Measurements from ENCODE around the gene ZNF280D.
"Not testable (repeated sequence)": the region's sequence is repeated elsewhere in the genome, so short reads cannot be mapped to it uniquely, and the experiment has no call there.

The ZNF280D gene

GRCh38 chr15:56733136-56734012 is at the start of gene ZNF280D:
Gene ZNF280D (minus strand): TSS chr15:56733509. CDS start chr15:56707109, 26,400 bp downstream.
- DNase-seq: peak; percentile 72 to 96 (median 89)
- intact Hi-C loops (cut with DNase I): loop anchor here (2.0 to 5.0 kb wide), 2 partner anchors 153 to 184 kb away; partner anchors contain the start of gene TCF12

GRCh38 chr15:56782306-56782705 is 49.0 kb upstream of the ZNF280D start:
- intact Hi-C loops (cut with DNase I): no loop called here
- no peak for DNase-seq

- intact Hi-C loops (cut with DNase I): no loop called here
- DNase-seq: no peak
Observed at GRCh38 chr15:56781666-56782065, 48.4 kb upstream of the ZNF280D start.

- DNase-seq; intact Hi-C loops (cut with DNase I): not testable (repeated sequence)
Observed at GRCh38 chr15:56780102-56780725, 46.9 kb upstream of the ZNF280D start.

- DNase-seq; intact Hi-C loops (cut with DNase I): not testable (repeated sequence)
Observed at GRCh38 chr15:56779449-56779848, 46.1 kb upstream of the ZNF280D start.

GRCh38 chr15:56778761-56779160 is 45.5 kb upstream of the ZNF280D start:
- intact Hi-C loops (cut with DNase I): no loop called here
- no peak for DNase-seq

- intact Hi-C loops (cut with DNase I): no loop called here
- DNase-seq: no peak
Observed at GRCh38 chr15:56776839-56777238, 43.5 kb upstream of the ZNF280D start.

- DNase-seq: no peak
- intact Hi-C loops (cut with DNase I): no loop called here
Observed at GRCh38 chr15:56775641-56776040, 42.3 kb upstream of the ZNF280D start.

GRCh38 chr15:56774356-56774755 is 41.0 kb upstream of the ZNF280D start:
- intact Hi-C loops (cut with DNase I): no loop called here
- DNase-seq: no peak

GRCh38 chr15:56772868-56773639 is 39.7 kb upstream of the ZNF280D start:
- no peak for DNase-seq

GRCh38 chr15:56770173-56770572 is 36.9 kb upstream of the ZNF280D start:
- intact Hi-C loops (cut with DNase I): no loop called here
- DNase-seq: no peak

More at GRCh38 chr15:56772868-56773639, 39.7 kb upstream of the ZNF280D start:
- intact Hi-C loops (cut with DNase I): no loop called here

- DNase-seq: no peak
Observed at GRCh38 chr15:56767315-56767714, 34.0 kb upstream of the ZNF280D start.

GRCh38 chr15:56765251-56765650 is 31.9 kb upstream of the ZNF280D start:
- intact Hi-C loops (cut with DNase I): no loop called here
- no peak for DNase-seq

More at GRCh38 chr15:56767315-56767714, 34.0 kb upstream of the ZNF280D start:
- intact Hi-C loops (cut with DNase I): no loop called here

GRCh38 chr15:56763141-56763895 is 30.0 kb upstream of the ZNF280D start:
- intact Hi-C loops (cut with DNase I): no loop called here
- DNase-seq: no peak

GRCh38 chr15:56760186-56760585 is 26.9 kb upstream of the ZNF280D start:
- DNase-seq: no peak
- intact Hi-C loops (cut with DNase I): no loop called here

- DNase-seq: peak in 12 of 42 donors; percentile 5 to 32 (median 18)
- intact Hi-C loops (cut with DNase I): no loop called here
Observed at GRCh38 chr15:56759450-56759845, 26.1 kb upstream of the ZNF280D start.

GRCh38 chr15:56758770-56759449 is 25.6 kb upstream of the ZNF280D start:
- DNase-seq: no peak
- intact Hi-C loops (cut with DNase I): no loop called here

GRCh38 chr15:56757875-56758274 is 24.6 kb upstream of the ZNF280D start:
- DNase-seq: no peak
- intact Hi-C loops (cut with DNase I): no loop called here

Data from head of caudate nucleus (tissue), 42 donors.